NCI-H226 (cell line): ENCODE results near the gene MAP2K7.
"Not testable (repeated sequence)": the region's sequence is repeated elsewhere in the genome, so short reads cannot be mapped to it uniquely, and the experiment has no call there.

Experiments
- DNase-seq: peaks from one replicate; pipeline ENCODE4 v3.0.0-alpha.2; 2015

The MAP2K7 gene

DNA sequence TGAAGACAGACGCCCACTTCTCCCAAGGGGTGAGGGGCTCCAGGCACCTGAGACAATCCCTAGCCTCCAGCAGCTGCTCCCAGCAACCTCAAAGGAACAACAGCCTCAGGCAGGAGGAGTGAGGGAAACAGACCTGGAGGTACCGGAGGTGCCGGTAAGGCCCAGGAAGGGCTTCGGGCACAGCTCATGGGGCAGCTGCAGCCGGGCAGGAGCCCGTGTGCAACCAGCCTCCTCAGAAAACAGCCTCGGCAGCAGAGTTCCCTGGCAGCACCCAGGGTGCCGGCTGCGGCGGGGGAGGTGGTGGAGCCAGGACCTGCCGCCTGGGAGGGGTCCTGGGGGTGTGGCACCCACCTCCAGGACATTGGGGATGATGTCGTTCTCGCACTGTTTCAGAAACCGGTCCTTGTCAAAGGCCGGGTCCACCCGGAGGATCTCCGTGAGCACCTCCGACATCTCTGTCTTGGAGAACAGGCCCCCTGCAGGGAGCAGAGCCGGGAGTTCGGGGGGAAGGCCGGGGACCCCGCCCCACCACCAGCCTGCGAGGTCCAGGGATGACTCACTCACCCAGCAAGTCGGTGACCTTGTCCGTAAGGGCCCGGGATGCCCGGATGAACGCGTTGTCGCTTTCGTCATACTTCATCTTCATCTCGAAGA, 28.7 kb downstream of the MAP2K7 start:
- no peak for DNase-seq

DNA sequence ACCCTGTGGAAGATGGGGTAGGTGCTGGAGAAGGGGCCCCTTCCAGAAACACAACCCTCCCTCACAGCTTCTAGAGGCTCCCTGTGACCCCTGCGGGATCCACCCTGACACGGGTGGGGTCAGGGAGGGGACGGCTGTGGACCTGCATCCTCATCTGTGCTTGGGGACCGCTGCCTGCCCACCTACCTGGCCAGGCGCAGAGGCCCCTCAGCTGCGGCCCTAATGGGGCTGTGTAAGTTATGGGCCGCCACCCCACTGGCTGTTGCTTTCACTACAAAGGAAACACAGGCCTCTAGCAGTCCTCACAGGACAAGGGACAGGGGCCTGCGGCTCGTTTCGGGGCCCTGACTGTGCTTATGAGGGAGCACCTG, 29.2 kb downstream of the MAP2K7 start:
- DNase-seq, result no peak

DNA sequence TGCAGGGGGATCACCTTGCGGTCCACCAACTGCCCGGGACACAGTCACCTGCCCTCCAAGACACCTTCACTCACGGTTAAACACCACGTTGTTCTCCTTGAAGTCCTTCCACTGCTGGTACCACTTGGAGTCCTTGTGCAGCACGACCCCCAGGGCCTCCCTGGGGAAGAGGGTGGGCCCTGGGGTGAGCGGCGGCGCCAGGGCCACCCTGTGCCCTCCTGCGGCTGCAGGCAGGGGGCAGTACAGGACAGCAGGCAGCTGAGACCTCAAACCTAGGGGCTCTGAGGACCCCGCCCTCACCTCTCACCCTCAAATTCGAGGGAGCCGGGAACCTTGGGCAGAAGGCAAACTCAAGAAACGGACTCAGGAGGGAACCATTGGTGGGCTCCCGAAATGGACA, 29.7 kb downstream of the MAP2K7 start:
- no peak for DNase-seq

DNA sequence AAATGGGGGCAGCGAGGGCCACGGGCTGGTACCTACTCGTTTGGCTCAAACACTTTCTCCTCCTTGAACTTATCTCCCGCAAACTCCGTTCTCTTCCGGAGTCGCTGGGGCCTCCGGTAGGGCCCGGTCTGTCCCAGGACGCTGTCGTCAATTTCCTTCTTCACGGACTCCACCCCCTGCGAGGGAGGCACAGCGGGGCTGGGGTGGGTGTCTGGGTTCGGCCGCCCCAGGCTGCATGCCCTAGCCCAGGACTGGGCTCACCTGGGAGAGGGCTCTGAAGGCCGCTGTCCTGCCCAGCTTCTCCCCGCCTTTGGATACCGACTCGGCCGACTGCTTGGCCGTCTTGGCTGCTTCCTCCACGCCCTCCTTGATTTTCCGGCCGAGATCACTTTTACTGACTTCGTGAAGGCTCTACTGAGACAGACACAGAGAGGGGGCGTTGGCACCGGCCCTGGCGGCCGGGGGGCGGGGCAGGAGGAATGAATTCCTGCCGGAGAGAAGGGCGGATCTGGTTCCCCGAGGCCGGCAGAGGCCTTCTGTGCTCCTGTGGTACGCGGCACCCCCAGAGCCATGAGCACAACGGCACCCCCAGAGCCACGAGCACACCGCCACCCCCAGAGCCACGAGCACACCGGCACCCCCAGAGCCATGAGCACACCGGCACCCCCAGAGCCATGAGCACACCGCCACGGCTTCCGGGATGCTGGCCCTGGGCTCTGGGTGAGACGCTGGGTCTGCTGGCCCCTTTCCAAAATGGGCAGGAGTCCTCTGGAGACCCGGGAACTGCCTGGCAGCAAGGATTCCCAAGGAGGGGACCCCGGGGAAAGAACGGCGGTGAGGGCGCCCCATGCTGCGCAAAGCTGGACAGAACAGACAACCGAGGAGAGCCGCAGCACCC, 30.4 kb downstream of the MAP2K7 start:
- no peak for DNase-seq

DNA sequence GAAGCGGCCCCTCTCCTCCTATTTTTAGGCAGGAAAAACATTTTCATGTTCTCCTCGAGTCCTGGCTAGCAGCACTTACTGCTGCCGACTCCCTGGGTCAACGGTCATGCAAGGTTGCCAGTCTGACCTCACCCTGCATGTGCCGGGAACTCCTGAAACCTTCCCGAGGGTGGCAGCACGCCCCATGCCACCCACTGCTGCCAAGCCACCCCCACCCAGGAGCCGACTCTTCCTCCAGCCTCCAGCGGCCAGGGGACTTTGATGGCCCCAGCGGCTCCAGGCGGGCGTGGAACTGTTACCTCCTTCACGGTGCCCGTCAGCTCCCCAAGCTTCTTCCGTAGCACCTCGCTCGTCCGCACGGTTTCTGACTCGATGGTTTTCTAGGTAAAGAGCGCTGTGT, 31.1 kb downstream of the MAP2K7 start:
- no peak for DNase-seq

DNA sequence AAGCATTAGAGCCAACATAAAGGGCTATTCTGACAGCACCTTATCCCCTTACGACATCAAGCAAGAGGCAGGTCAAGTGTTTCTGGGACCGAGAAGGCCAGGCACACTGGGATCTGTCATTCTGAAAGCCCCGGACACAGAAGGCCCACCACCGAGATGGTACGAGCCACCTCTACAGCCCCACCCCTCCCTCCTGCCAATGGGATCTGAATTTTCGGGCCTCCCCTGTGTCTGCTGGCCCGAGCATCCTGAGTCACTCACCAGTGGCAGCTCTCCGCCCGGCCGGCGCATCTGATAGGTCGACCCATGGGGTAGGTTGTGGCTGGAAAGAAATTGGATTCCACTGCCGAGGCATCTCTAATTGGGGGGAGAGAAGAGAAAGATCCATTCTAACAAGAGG, 37.2 kb downstream of the MAP2K7 start:
- no peak for DNase-seq

DNA sequence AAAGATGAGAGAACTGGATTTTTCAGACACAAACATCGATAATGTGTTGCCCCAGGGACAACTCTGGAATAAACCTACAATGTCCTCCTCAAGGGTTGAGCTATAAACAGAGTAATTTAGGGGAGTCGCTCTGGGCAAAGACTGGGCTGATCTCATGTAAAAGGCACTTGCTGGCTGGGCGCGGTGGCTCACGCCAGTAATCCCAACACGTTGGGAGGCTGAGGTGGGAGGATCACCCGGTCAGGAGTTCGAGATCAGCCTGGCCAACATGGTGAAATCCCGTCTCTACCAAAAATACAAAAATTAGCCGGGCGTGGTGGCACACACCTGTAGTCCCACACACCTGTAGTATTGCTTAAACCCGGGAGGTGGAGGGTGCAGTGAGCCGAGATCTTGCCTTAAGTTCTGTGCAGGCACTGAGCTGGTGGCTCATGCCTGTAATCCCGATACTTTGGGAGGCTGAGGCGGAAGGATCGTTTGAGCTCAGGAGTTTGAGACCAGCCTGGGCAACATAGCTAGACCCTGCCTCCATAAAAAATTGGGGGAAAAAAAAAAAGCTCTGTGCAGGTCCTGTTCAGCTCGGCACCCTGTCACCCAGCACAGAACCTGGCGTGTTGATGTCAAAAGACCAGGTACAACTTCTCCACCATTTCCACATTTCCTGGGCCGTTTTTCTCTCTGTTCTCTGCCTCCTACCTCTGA, 38.4 kb downstream of the MAP2K7 start:
- no peak for DNase-seq

DNA sequence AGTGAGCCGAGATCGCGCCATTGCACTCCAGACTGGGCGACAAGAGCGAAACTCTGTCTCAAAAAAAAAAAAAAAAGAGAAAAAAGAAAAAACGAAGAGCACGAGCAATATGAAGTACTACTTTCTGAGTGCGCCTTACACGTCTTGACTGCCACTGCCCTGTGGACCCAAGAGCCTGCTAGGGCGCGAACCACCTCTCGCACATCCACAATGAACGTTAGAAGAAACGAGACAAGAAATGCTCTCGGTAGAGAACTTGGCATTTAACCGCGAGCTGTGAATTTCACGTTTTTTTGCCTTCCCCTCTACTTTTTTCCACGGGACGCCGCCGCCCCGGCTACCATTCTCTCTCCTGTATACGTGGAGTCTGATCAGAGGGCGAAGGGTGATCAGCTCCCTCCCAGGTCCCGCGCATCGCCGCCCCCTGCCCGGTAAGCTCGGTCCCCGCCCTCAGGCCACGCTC, 39.3 kb downstream of the MAP2K7 start:
- no peak for DNase-seq

DNA sequence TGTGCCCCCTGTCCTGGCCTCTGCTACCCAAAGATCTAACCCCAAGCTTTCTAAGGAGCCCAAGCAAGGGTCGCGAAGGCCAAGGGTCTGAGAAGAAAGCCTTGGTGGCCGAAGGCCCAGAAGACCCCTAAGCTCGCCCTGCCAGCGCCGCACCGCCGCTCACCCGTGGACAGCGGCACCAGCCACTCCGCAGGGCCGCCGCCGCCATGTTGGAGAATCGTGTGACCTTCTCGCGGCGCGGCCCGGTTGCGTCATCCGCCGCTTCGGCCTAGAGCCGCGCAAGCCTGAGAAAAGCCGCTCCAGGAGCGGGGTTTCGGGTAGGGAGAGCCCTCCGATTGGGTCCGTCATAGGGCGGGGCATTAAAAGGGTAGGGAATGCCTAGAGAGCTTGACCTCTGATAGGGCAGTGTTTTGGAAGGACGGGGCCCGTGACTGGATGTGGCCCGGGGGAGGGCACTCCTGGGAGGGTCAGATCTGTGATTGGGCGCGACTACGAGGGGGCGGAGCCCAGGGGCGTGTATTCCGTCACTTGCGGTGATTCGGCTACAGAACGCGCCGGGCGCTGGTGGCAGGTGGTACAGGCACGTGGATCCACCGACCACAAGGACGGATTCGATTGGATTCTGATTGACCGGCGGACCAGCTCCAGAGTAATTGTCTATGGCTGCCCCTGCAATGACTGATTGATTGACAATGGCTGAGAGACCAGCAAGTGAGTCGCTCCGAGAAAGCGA, 39.9 kb downstream of the MAP2K7 start, which contains the start of gene TIMM44:
TIMM44 (minus strand) TSS at position 223 of the 733 bp plus-strand sequence; CDS start at position 208, 15 bp downstream.
- DNase-seq, result peak; percentile 99

DNA sequence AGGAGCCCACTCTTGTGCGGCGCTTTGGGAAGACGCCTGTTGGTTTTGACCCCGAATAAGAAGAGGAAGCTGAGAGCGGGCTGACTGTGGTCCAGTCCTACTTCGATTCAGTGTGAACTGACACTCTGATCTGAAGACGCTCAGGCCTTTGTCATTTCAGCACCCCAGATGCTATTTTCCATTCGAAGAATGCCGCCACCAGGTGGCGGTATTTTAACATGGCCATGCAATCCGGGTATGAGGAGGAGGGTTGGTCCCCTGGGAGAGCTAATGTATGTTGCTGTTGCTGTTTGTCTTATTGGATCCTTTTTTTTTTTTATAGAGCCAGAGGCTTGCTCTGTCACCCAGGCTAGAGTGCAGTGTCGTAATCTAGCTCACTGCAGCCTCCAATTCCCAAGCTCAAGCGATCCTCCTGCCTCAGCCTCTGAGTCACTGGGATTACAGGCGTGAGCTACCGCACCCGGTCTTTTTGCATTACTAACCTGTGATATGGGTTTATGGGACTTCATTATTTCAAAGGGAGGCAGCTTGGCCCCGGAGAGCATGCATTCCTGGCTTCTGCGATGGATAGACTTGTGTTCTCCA, 40.6 kb downstream of the MAP2K7 start:
- DNase-seq, result peak; percentile 70

DNA sequence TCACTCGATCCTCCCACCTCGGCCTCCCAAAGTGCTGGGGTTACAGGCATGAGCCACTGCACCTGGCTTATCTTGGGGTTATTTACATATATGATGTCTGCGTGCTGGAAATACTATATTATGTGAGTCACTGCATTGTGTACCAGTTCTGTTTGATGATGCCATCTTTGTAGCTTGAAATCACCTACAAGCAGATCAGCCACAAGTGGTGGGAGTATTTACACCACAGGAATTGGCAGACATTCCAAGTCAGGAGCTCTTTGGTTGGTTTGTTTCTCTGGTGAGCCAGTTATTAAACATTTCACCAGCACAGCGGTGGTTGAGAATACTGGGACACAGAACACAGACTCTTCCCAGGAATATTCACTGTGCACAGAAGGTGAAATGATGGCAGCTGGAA, 44.3 kb downstream of the MAP2K7 start:
- DNase-seq, result peak; percentile 75

DNA sequence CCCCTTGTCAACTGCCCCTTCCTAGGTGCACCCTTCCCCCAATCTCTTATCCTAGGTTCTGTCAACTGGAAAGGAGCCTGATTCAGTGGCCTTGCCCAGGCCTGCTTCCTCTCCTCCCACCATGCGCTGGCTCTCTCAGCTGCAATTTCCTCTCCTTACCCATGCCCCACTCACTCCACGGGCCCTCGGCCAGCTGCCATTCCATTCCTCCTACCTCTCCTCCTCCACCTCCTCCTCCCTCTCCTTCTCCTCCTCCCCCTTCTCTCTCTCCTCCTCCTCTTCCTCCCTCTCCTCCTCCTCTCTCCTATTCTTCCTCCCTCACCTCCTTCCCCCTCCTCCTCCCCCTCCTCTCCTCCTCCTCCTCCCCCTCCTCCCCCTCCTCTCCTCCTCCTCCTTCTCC, 49.4 kb downstream of the MAP2K7 start:
- peak; percentile 78 for DNase-seq

DNA sequence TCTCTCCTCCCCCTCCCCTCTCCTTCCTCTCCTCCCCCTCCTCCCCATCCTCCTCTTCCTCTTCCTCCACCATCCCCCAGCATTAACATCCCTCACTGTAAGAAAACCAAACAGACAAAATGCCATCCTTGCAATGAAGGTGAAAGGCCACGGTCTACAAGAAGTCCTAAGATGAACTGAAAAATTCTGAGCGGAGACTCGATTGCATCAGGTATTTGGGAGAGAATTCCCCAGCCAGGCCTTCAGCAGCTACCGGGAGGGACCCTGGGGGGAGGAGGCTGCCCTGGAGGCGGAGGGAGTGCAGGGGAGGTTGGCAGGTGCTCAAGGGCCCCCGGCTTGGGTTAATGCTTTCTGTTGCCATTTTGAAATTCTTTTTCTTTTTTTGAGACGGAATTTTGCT, 49.9 kb downstream of the MAP2K7 start:
- peak; percentile 12 for DNase-seq

DNA sequence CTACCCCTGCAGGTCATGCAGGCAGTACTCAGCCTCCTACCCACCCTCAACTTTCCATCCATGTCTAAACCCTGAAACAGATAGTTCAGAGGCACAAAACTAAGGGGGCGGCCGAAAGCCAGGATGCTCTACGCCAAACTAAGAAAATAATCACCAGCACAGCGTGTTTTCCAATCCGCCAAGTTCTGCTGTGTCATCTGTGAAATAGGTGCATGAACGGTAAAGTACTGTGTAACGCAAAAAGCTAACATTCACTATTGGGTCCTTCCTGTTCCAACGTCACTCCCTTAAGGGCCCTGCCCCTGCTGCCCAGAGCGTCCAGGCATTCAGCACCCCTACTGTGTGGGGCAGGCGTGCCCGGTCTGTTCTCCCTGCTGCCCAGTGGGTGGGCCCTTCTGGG, 52.0 kb downstream of the MAP2K7 start:
- DNase-seq, result no peak

DNA sequence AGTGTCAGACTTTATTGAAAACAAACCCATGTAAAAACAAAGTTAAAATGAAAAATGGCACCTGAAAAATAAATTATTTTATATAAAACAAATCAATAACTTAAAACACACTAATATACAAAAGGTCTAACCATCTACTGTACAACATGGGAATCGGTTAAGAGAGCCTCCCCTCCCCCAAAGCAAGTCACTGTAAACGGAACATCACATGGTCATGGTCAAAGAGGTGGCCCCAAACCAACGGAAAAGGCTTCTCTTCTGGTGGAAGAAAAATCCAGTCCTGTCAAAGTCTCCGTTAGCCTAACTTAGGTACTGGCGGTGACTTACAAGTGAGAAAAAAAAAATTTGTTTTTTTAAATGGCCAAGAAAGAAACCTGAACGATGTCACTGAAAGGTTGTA, 55.5 kb downstream of the MAP2K7 start:
- no peak for DNase-seq

DNA sequence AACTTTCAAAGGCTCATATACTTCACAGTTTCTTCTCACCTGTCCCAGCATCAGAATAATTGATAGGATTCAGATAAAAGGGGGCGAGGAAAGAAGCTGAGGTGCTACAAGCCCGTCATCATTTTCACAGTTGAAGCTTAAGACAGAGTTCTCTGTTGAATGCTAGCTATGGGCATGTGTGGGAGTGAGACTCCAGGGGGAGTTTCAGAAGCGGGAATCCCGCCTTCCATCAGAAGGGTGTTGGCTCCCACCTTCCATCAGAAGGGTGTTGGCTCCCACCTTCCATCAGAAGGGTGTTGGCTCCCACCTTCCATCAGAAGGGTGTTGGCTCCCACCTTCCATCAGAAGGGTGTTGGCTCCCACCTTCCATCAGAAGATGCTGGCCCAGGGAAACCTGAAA, 57.4 kb downstream of the MAP2K7 start:
- DNase-seq, result not testable (repeated sequence)

DNA sequence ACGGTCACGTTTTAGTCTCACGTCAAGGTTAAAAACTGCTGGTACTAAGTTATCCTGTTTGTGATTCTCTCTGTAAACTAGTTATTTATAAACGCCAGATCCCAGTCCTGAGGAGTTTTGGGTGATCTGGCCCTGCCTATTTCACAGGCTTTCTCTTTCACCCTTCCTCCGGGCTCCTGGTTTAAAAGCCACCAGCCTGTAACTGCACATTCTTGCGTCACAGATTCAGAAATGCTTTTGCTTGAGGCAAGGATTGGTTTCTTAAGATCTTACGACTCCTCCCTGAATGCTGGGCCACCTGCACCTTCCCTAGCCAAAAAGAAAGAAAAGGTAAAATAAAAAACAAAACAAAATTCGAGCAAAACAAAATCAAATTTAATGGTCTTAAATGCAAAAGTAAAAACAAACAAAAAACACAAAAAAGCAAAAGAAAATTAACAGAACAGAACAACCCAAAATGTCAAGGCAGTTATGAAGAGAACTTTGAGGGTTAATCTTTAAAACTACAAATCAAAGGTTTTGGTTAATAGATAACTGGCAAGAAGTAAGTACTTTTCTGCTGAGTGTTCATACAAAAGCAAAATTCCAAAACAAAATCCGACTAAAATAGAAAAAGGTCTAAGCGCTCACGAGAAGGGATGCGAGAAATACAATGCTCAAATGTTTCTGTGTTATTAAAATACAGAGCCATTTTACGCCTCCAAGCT, 58.4 kb downstream of the MAP2K7 start:
- no peak for DNase-seq

DNA sequence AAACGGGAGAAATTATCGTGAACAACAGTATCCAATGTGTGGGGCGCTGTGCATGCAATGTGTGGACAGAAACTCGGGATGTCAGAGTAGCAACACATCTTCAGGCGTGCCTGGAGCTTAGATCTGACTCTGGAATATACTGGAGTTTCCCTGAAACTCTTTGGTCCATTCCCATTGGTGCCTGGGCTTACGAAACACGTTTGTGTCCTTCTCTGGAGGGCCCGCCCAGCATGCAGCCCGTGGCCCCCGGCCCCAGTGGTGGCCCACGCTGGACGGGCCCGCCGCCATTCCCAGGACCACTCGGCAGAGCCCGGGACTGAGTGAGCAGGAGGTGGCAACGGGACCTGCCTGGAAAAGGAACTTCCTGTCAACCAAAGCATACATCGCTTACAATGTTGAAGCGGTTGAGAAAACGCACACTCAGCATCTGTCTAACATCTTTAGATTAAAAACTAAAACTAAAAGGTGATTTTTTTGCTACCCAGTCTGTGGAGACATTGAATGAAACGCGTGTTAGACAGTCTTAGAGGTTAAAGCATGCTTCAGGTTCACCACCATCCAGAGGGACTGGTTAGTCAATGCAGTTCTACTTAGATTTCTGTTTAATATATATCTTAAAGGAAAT, 59.1 kb downstream of the MAP2K7 start:
- DNase-seq, result no peak

DNA sequence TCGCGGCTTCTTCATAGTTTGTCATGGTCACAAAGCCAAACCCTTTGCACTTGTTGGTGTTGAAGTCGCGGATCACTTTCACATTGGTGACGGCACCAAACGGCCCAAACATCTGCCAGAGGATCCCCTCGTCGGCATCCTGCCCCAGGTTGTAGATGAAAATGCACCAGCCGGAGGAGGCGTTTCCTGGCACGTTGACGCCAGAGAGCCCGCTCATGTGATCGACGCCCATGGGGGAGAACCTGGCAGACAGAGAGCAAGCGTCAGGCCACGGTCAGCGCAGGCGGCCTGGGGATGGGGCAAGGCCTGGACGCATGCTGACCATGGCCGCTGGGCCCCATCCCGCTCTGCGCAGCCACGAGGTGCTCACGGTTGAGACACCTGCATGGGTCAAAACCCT, 59.9 kb downstream of the MAP2K7 start:
- DNase-seq, result no peak
